Measurements from ENCODE around the gene IDI1.

The IDI1 gene

GRCh38 chr10:1048732-1049424, at the start of gene IDI1:
Gene IDI1, minus strand, starts transcription at chr10:1049119. Its CDS starts 116 bp downstream, at chr10:1049003.
- peak within 1 kb of the TSS; percentile 95 for H3K4me2 ChIP-seq (ENCODE audit: low read depth, low read length, poor library complexity, severe bottlenecking)
- H3F3A ChIP-seq (ENCODE audit: low read depth) = peaks cover 14% of the 10 kb centered on the region
- H3K79me2 ChIP-seq (ENCODE audit: insufficient read depth, low read length) = peaks cover 84% of the 10 kb centered on the region
- peaks cover 4% of the 10 kb centered on the region for H3K27me3 ChIP-seq (ENCODE audit: insufficient read depth, low read length, poor library complexity, severe bottlenecking)
- no peaks in the 10 kb centered on the region for H3K36me3 ChIP-seq (ENCODE audit: insufficient read depth, low read length)
- TF ChIP-seq CTCF (conservative IDR thresholded peaks at IDR 0.05; ENCODE audit: low read length) (no peak), EZH2phosphoT487 (IDR thresholded peaks at IDR 0.05; ENCODE audit: borderline replicate concordance) (no peak)
- peak within 1 kb of the TSS; percentile 98 for H3K9ac ChIP-seq (ENCODE audit: low read depth, low read length, poor library complexity, severe bottlenecking)
- H3K9me2 ChIP-seq (replicated peaks; ENCODE audit: low read depth, low read length) = no peaks in the 10 kb centered on the region
- H2AFZ ChIP-seq (ENCODE audit: low read length) = peak within 1 kb of the TSS; percentile 62; the same call in 1 of the 2 replicates
- no peaks in the 10 kb centered on the region for H3K9me3 ChIP-seq (ENCODE audit: insufficient read depth, low read depth, low read length)
- peaks cover 57% of the 10 kb centered on the region for H3K4me1 ChIP-seq (ENCODE audit: insufficient read depth, low read length, poor library complexity, severe bottlenecking)
- H3K4me3 ChIP-seq (ENCODE audit: low read length, poor library complexity, severe bottlenecking) = peak within 1 kb of the TSS; percentile 99
- H4K20me1 ChIP-seq (ENCODE audit: insufficient read depth, low read length, poor library complexity, severe bottlenecking) = peaks cover 60% of the 10 kb centered on the region

- Histone ChIP-seq H3K36me3 (ENCODE audit: insufficient read depth, low read length) (peaks cover 79% of the 10 kb centered on the region; the same call in 1 of the 2 replicates), H3K27me3 (ENCODE audit: insufficient read depth, low read length, poor library complexity, severe bottlenecking) (no peaks in the 10 kb centered on the region)
These were observed 48.5 kb upstream of the IDI1 start for GRCh38 chr10:1097436-1097835.

GRCh38 chr10:1096287-1096889, 47.5 kb upstream of the IDI1 start:
- Histone ChIP-seq H2AFZ (ENCODE audit: low read length) (no peak overlapping the region), H3K4me3 (ENCODE audit: low read length, poor library complexity, severe bottlenecking) (no peak overlapping the region), H3K4me1 (ENCODE audit: insufficient read depth, low read length, poor library complexity, severe bottlenecking) (no peaks in the 10 kb centered on the region), H3K9me2 (replicated peaks; ENCODE audit: low read depth, low read length) (no peaks in the 10 kb centered on the region), H3K9me3 (ENCODE audit: insufficient read depth, low read depth, low read length) (no peaks in the 10 kb centered on the region), H3K79me2 (ENCODE audit: insufficient read depth, low read length) (peaks cover 4% of the 10 kb centered on the region; the same call in 1 of the 2 replicates), H3K4me2 (ENCODE audit: low read depth, low read length, poor library complexity, severe bottlenecking) (no peak overlapping the region), H3K27me3 (ENCODE audit: insufficient read depth, low read length, poor library complexity, severe bottlenecking) (no peaks in the 10 kb centered on the region), H3K9ac (ENCODE audit: low read depth, low read length, poor library complexity, severe bottlenecking) (no peak overlapping the region), H4K20me1 (ENCODE audit: insufficient read depth, low read length, poor library complexity, severe bottlenecking) (no peaks in the 10 kb centered on the region), H3K36me3 (ENCODE audit: insufficient read depth, low read length) (peaks cover 74% of the 10 kb centered on the region; the same call in 1 of the 2 replicates), H3F3A (ENCODE audit: low read depth) (no peaks in the 10 kb centered on the region)
- TF ChIP-seq CTCF (conservative IDR thresholded peaks at IDR 0.05; ENCODE audit: low read length) = no peak
- no peak for TF ChIP-seq EZH2phosphoT487 (IDR thresholded peaks at IDR 0.05; ENCODE audit: borderline replicate concordance)

More at GRCh38 chr10:1097436-1097835, 48.5 kb upstream of the IDI1 start:
- Histone ChIP-seq H3F3A (ENCODE audit: low read depth) (no peaks in the 10 kb centered on the region), H3K4me3 (ENCODE audit: low read length, poor library complexity, severe bottlenecking) (no peak overlapping the region), H4K20me1 (ENCODE audit: insufficient read depth, low read length, poor library complexity, severe bottlenecking) (no peaks in the 10 kb centered on the region), H3K9me3 (ENCODE audit: insufficient read depth, low read depth, low read length) (no peaks in the 10 kb centered on the region), H3K9me2 (replicated peaks; ENCODE audit: low read depth, low read length) (no peaks in the 10 kb centered on the region), H3K4me1 (ENCODE audit: insufficient read depth, low read length, poor library complexity, severe bottlenecking) (no peaks in the 10 kb centered on the region), H2AFZ (ENCODE audit: low read length) (no peak overlapping the region), H3K4me2 (ENCODE audit: low read depth, low read length, poor library complexity, severe bottlenecking) (no peak overlapping the region), H3K9ac (ENCODE audit: low read depth, low read length, poor library complexity, severe bottlenecking) (no peak overlapping the region), H3K79me2 (ENCODE audit: insufficient read depth, low read length) (peaks cover 11% of the 10 kb centered on the region; the same call in 1 of the 2 replicates)
- no peak for TF ChIP-seq CTCF (conservative IDR thresholded peaks at IDR 0.05; ENCODE audit: low read length)
- TF ChIP-seq EZH2phosphoT487 (IDR thresholded peaks at IDR 0.05; ENCODE audit: borderline replicate concordance) = no peak

All from Loucy (cell line).